Liver (tissue), 9 donors: ENCODE results near the gene IFT25. TPM values are rescaled to one million over a fixed set of nuclear protein-coding genes. Genes with fewer than 3 reads are reported as not detected.

Experiments
- DNase-seq: peaks from one replicate; pipeline ENCODE4 v3.0.0-alpha.2; 2017; ENCODE audit warnings: low spot score
- H3K27ac ChIP-seq, 2 donors: one replicate each; pipeline ENCODE4 v1.7.0; 2013; ENCODE audit warnings: inconsistent platforms in 2 of 2, low read length in 2 of 2, control low read depth in 1 of 2, low read depth in 1 of 2, mild to moderate bottlenecking in 1 of 2
- H3K27me3 ChIP-seq, 4 donors: one replicate each; pipeline versions ENCODE4 v1.6.1 to v1.7.0; 2013; ENCODE audit warnings: low read length in 3 of 4, inconsistent platforms in 1 of 4, mild to moderate bottlenecking in 1 of 4, moderate library complexity in 1 of 4; ENCODE audit not compliant: control insufficient read depth in 4 of 4, insufficient read depth in 4 of 4
- H3K36me3 ChIP-seq, 4 donors: one replicate each; pipeline versions ENCODE4 v1.6.1 to v1.7.0; 2013; ENCODE audit warnings: low read length in 3 of 4, mild to moderate bottlenecking in 3 of 4, low read depth in 1 of 4, moderate library complexity in 1 of 4; ENCODE audit not compliant: control insufficient read depth in 4 of 4, insufficient read depth in 3 of 4
- H3K4me1 ChIP-seq, 4 donors: one replicate each; pipeline versions ENCODE4 v1.6.1 to v1.7.0; 2013; ENCODE audit warnings: low read length in 3 of 4, mild to moderate bottlenecking in 3 of 4, moderate library complexity in 1 of 4; ENCODE audit not compliant: control insufficient read depth in 4 of 4, insufficient read depth in 4 of 4
- H3K4me3 ChIP-seq, 3 donors: one replicate each; pipeline versions ENCODE4 v1.6.1 to v1.7.0; 2013; ENCODE audit warnings: low read length in 3 of 3, control low read depth in 1 of 3, low read depth in 1 of 3, mild to moderate bottlenecking in 1 of 3
- H3K9ac ChIP-seq, 2 donors: one replicate each; pipeline ENCODE4 v1.7.0; 2013; ENCODE audit warnings: low read length in 2 of 2, mild to moderate bottlenecking in 2 of 2, moderate library complexity in 2 of 2, control low read depth in 1 of 2, low read depth in 1 of 2
- H3K9me3 ChIP-seq, 4 donors: one replicate each; pipeline versions ENCODE4 v1.6.1 to v1.7.0; 2013; ENCODE audit warnings: low read length in 3 of 4; ENCODE audit not compliant: control insufficient read depth in 4 of 4
- CTCF ChIP-seq: fragments of 150-350 bp; IDR thresholded peaks from 2 replicates; pipeline ENCODE4 v1.5.1; 2017; ENCODE audit warnings: improper control_type of control experiment, low read depth, low read length; ENCODE audit not compliant: missing input control
- EGR1 ChIP-seq, 2 donors: IDR thresholded peaks; 2 replicates each; pipeline ENCODE4 v1.6.1; 2016 to 2018; ENCODE audit warnings: antibody characterized with exemption in 2 of 2, low read depth in 2 of 2
- FOXA1 ChIP-seq: IDR thresholded peaks from 2 replicates; pipeline ENCODE4 v1.6.1; 2016; ENCODE audit warnings: antibody characterized with exemption
- GABPA ChIP-seq, 2 donors: IDR thresholded peaks in 1 of 2; conservative IDR thresholded peaks in 1 of 2; 2 replicates each; pipeline ENCODE4 v1.6.1; 2016; ENCODE audit warnings: antibody characterized with exemption in 2 of 2, mild to moderate bottlenecking in 1 of 2, moderate library complexity in 1 of 2
- HNF4A ChIP-seq, 2 donors: conservative IDR thresholded peaks; 2 replicates each; pipeline ENCODE4 v1.6.1; 2016; ENCODE audit warnings: antibody characterized with exemption in 2 of 2, mild to moderate bottlenecking in 2 of 2
- HNF4G ChIP-seq: IDR thresholded peaks from 2 replicates; pipeline ENCODE4 v1.6.1; 2016; ENCODE audit warnings: antibody characterized with exemption
- JUND ChIP-seq, 2 donors: IDR thresholded peaks; 2 replicates each; pipeline ENCODE4 v1.6.1; 2016; ENCODE audit warnings: antibody characterized with exemption in 2 of 2
- MAX ChIP-seq: IDR thresholded peaks from 2 replicates; pipeline ENCODE4 v1.6.1; 2016; ENCODE audit warnings: antibody characterized with exemption
- NR2F2 ChIP-seq: IDR thresholded peaks from 2 replicates; pipeline ENCODE4 v1.6.1; 2016; ENCODE audit warnings: antibody characterized with exemption
- RAD21 ChIP-seq, 2 donors: IDR thresholded peaks; 2 replicates each; pipeline ENCODE4 v1.6.1; 2016; ENCODE audit warnings: antibody characterized with exemption in 2 of 2, mild to moderate bottlenecking in 2 of 2
- RXRA ChIP-seq, 2 donors: IDR thresholded peaks; 2 replicates each; pipeline ENCODE4 v1.6.1; 2017 to 2018; ENCODE audit warnings: antibody characterized with exemption in 2 of 2, mild to moderate bottlenecking in 1 of 2
- SP1 ChIP-seq: IDR thresholded peaks from 2 replicates; pipeline ENCODE4 v1.6.1; 2018; ENCODE audit warnings: antibody characterized with exemption, mild to moderate bottlenecking
- TAF1 ChIP-seq: conservative IDR thresholded peaks from 2 replicates; pipeline ENCODE4 v1.6.1; 2016; ENCODE audit warnings: antibody characterized with exemption, mild to moderate bottlenecking
- YY1 ChIP-seq: IDR thresholded peaks from 2 replicates; pipeline ENCODE4 v1.6.1; 2016; ENCODE audit warnings: antibody characterized with exemption, mild to moderate bottlenecking
- WGBS: extraction: QIAGEN DNeasy Blood & Tissue Kit; methylation state at CpG from one replicate; pipeline ENCODE4 v1.1.7; 2013; 5-methylcytosine and 5-hydroxymethylcytosine counted together
- polyA plus RNA-seq, 2 donors: library from polyadenylated mRNA; stranded (reverse) in 1 of 2; unstranded in 1 of 2; fragments of 200-250 nt in 1 of 2; fragments of >200 nt in 1 of 2; fragmentation: Nextera tagmentation in 1 of 2; extraction: Ambion mirVana in 1 of 2; gene quantifications; one replicate each; pipeline versions ENCODE4 v1.2.1 to v1.2.3, GENCODE V29; 2013 to 2015
- total RNA-seq, 2 donors: library from RNA; depleted of rRNA; stranded (reverse); fragments of >200 nt; gene quantifications; one replicate each; pipeline ENCODE4 v1.2.3, GENCODE V29; 2014
- TF ChIP-seq, protein P1 (sequence below): IDR thresholded peaks from 2 replicates; pipeline ENCODE4 v1.6.1; 2016; ENCODE audit warnings: antibody characterized with exemption
- TF ChIP-seq, protein P2 (sequence below): IDR thresholded peaks from 2 replicates; pipeline ENCODE4 v1.6.1; 2016; ENCODE audit warnings: antibody characterized with exemption, mild to moderate bottlenecking
- donor health status: healthy.
- donor health status: healthy.
- donor health status: healthy.
- donor health status: healthy.
- donor health status: healthy.

IFT25 gene
- total and polyA plus RNA-seq, 4 donors = 8.6 to 37.4 (median 15.6) TPM

DNA sequence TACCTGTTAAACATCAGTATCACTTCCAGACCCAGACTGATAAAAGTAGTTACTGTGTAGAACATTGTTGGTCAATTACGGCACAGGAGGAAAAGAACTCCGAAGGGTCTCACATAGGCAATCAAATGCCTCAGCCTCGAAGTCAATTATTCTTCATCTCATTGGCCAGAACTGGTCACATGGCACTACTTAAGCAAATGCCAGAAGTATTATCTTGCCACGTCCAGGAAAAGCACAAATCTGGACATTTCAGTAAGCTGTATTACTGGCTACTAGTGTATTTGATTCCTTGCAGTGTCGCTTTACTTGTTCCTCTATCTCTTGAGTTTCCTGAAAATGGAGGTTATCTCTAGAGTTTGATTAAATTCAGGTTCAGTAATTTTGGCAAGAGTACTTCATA is 27.2 kb downstream of the IFT25 start:
- no peak for DNase-seq
- 80% methylated on average over 5 of the region's 5 CpGs for WGBS
- Histone ChIP-seq H3K27me3 (no peaks in the 10 kb centered on the region), H3K27ac (no peak overlapping the region), H3K36me3 (peaks cover 0 to 10% (median 4%) of the 10 kb centered on the region in 4 donors), H3K9ac (no peak overlapping the region), H3K4me1 (peaks cover 0 to 16% (median 12%) of the 10 kb centered on the region in 4 donors), H3K4me3 (no peak overlapping the region), H3K9me3 (no peaks in the 10 kb centered on the region)
- no peak for TF ChIP-seq SP1

DNA sequence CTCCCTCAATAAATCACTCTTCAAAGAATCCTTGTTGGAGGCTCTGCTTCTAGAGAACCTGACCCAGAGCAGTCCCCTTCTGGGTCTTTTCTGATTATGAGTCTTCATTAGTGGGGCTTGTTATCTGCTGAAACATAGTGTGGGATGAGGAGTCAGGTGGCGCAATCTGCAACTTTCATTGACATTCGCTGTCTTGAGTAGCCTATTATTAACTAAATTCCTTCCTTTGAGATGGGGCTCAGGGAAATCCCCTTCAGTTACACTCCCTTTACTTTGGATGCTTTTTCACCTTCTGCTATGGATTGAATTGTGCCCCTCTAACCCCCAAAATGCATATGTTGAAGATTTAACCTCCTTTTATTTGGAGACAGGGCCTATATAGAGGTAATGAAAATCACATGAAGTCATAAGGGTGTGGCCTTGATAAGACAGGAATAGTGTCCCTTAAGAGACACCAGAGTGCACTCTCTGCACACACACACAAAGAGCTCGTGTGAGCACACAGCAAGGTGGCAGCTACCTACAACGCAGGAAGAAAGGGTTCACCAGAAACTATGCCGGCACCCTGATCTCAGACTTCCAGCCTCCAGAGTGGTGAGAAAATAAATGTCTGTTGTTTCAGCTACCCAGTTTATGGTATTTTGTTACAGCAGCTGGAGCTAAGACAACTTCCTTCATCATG is 32.0 kb downstream of the IFT25 start:
- Histone ChIP-seq H3K4me3 (no peak overlapping the region), H3K9ac (no peak overlapping the region), H3K27me3 (no peaks in the 10 kb centered on the region), H3K4me1 (peaks cover 0 to 2% (median 0%) of the 10 kb centered on the region in 4 donors), H3K27ac (no peak overlapping the region), H3K36me3 (peaks cover 0 to 17% (median 2%) of the 10 kb centered on the region in 4 donors), H3K9me3 (no peaks in the 10 kb centered on the region)
- WGBS = 90% methylated on average over 5 of the region's 5 CpGs
- DNase-seq = no peak
- TF ChIP-seq EGR1 (IDR thresholded peaks at IDR 0.05; ENCODE audit: low read depth in 2 of 2) (no peak), YY1 (no peak), NR2F2 (no peak), HNF4G (no peak), TAF1 (no peak), RXRA (IDR thresholded peaks at IDR 0.05) (no peak), RAD21 (IDR thresholded peaks at IDR 0.05) (no peak), JUND (IDR thresholded peaks at IDR 0.05) (no peak), MAX (no peak), GABPA (IDR thresholded peaks at IDR 0.05 in 1 of 2, conservative IDR thresholded peaks at IDR 0.05 in 1 of 2) (no peak), CTCF (no peak), FOXA1 (no peak), SP1 (no peak), HNF4A (conservative IDR thresholded peaks at IDR 0.05) (no peak)
- TF ChIP-seq, protein P1, sequence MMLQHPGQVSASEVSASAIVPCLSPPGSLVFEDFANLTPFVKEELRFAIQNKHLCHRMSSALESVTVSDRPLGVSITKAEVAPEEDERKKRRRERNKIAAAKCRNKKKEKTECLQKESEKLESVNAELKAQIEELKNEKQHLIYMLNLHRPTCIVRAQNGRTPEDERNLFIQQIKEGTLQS = no peak
- TF ChIP-seq, protein P2, sequence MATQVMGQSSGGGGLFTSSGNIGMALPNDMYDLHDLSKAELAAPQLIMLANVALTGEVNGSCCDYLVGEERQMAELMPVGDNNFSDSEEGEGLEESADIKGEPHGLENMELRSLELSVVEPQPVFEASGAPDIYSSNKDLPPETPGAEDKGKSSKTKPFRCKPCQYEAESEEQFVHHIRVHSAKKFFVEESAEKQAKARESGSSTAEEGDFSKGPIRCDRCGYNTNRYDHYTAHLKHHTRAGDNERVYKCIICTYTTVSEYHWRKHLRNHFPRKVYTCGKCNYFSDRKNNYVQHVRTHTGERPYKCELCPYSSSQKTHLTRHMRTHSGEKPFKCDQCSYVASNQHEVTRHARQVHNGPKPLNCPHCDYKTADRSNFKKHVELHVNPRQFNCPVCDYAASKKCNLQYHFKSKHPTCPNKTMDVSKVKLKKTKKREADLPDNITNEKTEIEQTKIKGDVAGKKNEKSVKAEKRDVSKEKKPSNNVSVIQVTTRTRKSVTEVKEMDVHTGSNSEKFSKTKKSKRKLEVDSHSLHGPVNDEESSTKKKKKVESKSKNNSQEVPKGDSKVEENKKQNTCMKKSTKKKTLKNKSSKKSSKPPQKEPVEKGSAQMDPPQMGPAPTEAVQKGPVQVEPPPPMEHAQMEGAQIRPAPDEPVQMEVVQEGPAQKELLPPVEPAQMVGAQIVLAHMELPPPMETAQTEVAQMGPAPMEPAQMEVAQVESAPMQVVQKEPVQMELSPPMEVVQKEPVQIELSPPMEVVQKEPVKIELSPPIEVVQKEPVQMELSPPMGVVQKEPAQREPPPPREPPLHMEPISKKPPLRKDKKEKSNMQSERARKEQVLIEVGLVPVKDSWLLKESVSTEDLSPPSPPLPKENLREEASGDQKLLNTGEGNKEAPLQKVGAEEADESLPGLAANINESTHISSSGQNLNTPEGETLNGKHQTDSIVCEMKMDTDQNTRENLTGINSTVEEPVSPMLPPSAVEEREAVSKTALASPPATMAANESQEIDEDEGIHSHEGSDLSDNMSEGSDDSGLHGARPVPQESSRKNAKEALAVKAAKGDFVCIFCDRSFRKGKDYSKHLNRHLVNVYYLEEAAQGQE = no peak
